GM18511 (cell line): ENCODE data around the gene HDGF.

Experiments
- ATAC-seq: cut with Tn5 transposase; IDR thresholded peaks from one replicate; pipeline ENCODE4 v1.9.1; 2021; ENCODE audit warnings: mild to moderate bottlenecking, moderate library complexity; ENCODE audit not compliant: unreplicated experiment

The HDGF gene

DNA sequence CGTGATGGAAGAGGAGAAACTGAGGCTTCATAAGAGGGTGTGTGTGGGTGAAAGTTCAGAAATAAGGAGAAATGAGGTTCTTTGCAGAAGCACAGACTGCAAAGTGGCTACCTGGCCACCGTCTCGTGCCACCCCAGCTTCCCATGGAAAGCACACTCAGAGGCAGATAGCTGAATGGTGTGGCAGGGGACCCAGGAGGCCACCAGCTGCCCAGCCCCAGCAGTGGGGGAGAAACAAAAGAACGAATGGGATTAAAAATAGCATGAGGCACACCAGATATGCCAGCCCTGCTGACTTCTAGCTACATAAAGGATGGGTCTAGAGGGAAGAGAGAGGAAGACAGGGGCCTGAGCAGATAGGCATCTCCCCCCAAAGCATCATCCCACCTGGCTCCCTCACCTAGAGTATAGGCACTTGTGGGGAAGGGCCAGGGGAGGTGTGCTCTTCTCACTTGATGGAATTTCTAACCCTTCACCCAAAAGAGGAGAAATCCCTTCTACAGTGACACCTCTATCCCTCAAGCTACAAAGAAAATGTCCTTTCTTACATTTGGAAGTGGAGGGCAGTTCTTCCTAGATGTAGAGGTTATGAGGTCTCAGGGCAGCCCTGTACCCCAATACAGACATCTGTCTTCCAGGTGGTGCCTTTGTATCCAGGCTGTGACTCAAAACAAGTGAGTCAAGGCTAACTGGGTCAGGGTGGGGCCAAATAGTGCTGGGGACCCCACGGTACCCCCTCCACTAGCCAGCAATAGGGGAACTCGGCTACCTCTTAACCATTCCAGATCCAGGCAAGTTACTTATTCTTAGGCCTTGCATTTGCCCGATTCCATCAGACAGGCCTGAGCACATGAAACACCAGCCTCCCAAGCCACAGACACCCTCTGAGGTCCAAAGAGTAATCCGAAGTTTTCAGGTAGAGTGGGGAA is 3.5 kb downstream of the HDGF start:
- ATAC-seq = no peak

GRCh38 chr1:156746728-156747631 is 4.5 kb downstream of the HDGF start:
- ATAC-seq = no peak

- no peak for ATAC-seq
Measured at GRCh38 chr1:156746406-156746727, 5.1 kb downstream of the HDGF start.

DNA sequence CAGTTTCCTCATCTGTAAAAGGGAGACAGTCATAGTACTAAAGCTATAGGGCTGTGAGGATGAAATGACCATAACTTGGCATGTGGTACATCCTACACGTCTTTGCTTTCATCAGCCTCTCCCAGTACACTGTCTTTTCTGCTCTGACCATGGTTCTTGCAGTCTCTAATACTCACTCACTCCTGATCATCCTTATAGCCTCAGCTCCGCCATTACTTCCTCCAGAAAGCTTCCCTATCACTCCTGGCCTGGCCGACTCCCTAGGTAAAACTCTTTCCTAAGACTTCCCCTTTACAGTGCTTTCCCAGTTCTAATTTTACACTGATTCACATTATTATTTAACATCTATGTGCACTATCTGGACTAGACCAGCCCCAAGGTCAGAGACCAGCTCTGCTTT is 5.6 kb downstream of the HDGF start:
- ATAC-seq = no peak

DNA sequence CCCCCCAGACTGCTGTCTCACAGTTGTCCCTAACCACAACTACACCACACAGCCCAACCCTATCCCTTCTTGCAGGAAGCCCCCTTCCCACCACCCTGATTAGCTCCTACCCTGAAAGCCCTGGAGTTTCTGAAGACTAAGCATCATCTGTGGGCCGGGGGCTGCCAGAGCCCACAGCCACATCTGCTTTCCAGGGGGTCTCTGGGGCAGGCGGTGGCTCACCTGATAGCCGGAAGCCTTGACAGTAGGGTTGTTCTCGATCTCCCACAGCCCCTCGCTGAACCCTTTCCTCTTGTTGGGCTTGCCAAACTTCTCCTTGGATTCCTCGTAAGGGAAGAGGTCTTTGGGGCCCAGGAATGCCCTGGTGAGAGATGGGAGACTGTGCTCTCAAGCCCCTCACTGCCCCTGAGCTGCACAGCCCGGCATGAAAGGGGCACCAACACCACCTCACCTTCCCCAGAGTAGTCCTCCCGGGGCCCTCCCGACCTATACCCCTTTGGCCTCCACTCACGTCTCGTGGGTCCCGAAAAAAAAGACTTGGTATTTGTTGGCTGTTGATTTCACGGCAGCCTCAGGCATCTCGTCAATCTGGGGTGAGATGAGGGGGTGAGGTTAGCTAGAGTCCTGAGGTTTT is 6.6 kb downstream of the HDGF start:
- ATAC-seq = no peak

GRCh38 chr1:156744344-156744743 is 7.1 kb downstream of the HDGF start:
- no peak for ATAC-seq

- ATAC-seq = no peak
Measured at GRCh38 chr1:156743367-156744302, 7.8 kb downstream of the HDGF start.

DNA sequence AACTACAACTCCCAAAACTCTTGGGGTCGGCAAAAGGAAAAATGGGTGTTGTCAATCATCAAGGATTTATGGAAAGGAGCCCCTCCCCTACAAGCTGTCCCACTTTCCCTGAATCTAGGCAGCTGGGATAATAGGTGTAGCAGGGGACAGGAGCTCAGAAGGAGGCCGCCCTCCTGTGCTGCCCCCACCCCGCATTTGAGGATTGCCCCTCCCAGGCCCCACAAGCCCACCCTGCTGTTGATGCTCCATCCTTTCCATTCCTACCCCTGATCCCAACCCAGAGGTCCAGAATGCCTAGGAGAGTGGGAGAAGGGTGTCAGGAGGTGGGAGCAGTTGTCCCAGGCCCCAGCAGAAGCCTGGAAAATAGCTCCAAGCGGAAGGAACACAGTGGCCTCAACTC is 8.7 kb downstream of the HDGF start:
- no peak for ATAC-seq

DNA sequence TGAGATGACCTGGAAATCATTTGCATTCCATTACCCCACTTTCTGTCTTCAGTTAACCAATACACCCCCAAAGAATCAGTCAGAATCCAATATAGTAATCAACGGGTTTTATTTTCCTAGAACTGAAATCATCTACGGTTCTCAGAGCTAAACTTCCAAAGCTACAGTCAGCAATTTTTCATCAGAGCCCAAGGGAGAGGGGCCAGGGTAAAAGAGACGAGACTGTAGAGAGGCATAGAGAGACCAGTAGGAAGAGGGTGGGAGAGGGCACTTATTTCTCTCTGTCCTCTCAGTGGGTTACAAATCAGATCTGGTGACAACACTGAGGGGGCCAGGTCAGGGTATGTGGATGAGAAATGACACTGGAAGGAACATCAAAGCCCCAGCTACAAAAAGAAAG is 9.5 kb downstream of the HDGF start:
- no peak for ATAC-seq

GRCh38 chr1:156741481-156741983 is 9.9 kb downstream of the HDGF start:
- ATAC-seq = no peak

GRCh38 chr1:156740741-156741480 is 10.6 kb downstream of the HDGF start, which contains the start of gene MRPL24:
MRPL24 (minus strand) TSS chr1:156741088; CDS start chr1:156738704, 2,384 bp downstream.
- ATAC-seq = peak; percentile 90

GRCh38 chr1:156740237-156740740 is 11.2 kb downstream of the HDGF start:
- ATAC-seq = peak; percentile 3

- ATAC-seq = no peak
Measured at GRCh38 chr1:156738916-156739315, 12.6 kb downstream of the HDGF start.

DNA sequence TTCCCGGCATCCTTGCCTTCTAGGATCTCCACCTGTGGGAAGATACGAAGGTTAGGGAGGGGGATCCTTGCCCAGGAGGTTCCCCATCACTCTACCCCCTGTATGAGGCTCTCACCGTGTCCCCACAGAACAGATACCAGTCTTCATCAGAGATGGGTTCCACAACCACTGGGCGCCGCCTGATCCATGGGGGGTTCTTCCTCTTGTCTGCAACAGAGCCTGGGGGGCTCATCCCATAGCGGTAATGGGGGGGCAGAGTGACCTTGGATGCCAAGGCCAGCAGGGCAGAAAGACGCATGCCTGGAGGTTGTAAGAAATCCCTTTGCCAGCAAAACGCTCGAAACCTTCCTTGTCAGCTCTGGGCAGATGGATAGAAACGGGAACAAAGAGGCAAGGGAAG is 13.1 kb downstream of the HDGF start:
- ATAC-seq = no peak

DNA sequence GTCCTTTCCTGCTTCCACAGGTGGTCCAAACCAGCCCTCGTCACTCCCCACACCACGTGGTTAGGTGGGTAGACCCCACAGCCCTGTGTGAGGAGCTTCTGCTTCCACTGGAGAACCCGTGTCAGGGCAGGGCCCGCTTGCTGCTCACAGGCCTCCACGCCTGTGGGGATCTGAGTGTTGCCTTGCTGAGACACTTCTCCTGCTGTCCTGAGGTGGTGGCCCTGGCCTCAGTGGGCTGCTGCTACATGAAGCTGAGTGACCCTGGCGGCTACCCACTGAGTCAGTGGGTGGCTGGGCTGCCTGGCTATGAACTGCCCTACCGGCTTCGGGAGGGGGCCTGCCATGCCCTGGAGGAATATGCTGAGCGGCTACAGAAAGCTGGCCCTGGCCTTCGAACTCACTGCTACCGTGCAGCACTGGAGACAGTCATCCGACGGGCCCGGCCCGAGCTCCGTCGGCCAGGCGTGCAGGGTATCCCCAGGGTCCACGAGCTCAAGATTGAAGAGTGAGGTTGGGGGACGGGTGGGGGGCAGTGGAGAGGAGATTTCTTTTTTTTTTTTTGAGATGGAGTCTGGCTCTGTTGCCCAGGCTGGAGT is 17.4 kb downstream of the HDGF start:
- no peak for ATAC-seq

- ATAC-seq = peak; percentile 93
Measured at GRCh38 chr1:156728599-156729462, 22.6 kb downstream of the HDGF start, which contains the start of gene ISG20L2. ISG20L2 (minus strand) TSS chr1:156728766; CDS start chr1:156727652, 1,114 bp downstream.

DNA sequence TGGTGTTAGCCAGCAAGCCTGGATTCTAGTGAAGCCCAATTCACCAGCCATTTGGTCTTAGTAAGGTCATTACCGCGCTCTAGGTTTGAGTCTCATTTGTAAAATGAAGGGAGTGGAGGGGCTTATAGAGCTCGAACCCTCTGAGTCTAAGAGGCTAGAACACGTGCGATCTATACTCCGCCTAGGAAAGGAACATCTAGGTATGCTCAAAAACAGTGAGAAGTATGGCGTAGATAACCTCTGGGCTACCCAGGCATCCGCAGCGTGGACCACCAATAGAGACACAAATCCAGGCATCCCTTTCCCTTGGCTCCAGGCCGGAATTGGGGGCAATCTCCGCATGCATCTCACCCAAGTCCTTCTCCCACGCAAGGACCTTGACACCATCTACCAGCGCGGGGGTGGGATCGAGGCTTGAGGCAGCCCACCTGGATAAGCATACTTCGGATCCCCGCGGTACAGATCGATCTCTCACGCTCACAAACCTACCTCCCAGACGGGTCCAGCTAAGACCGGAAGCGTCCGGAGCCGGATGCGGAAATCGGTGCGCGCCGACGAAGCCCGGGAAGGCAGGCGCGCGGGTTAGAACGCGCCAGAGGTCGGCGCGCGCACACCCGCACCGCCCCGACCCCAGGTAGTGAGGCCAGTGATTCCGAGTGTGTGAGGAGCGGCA is 23.4 kb downstream of the HDGF start, which contains the start of gene METTL25B:
Gene METTL25B (plus strand): TSS at position 544 of the 673 bp plus-strand sequence. CDS start 636 bp downstream, outside the sequence.
- ATAC-seq = peak; percentile 77
